GM10266 (cell line): ENCODE results near the gene PI4K2A.
A peak's percentile ranks its signal among the peaks of the same experiment; 100 is the strongest.

Experiments
- DNase-seq: peaks from one replicate; pipeline ENCODE4 v3.0.0; 2012; ENCODE audit errors: extremely low spot score
- CTCF ChIP-seq: IDR thresholded peaks from 2 replicates; pipeline ENCODE4 v1.5.1; 2012; ENCODE audit warnings: mild to moderate bottlenecking, low read depth; ENCODE audit not compliant: control insufficient read depth, insufficient read depth; ENCODE audit errors: missing control alignments

The PI4K2A gene

GRCh38 chr10:97640174-97640867 lies at the start of gene PI4K2A:
Gene PI4K2A, plus strand, starts transcription at chr10:97640671. Its CDS starts 72 bp downstream, at chr10:97640743.
- TF ChIP-seq CTCF = no peak
- peak; percentile 98 for DNase-seq

GRCh38 chr10:97590748-97591495 lies 49.5 kb upstream of the PI4K2A start:
- DNase-seq = no peak
- TF ChIP-seq CTCF = no peak

- no peak for DNase-seq
- TF ChIP-seq CTCF = no peak
Observed at GRCh38 chr10:97593421-97593820, 47.0 kb upstream of the PI4K2A start.

DNA sequence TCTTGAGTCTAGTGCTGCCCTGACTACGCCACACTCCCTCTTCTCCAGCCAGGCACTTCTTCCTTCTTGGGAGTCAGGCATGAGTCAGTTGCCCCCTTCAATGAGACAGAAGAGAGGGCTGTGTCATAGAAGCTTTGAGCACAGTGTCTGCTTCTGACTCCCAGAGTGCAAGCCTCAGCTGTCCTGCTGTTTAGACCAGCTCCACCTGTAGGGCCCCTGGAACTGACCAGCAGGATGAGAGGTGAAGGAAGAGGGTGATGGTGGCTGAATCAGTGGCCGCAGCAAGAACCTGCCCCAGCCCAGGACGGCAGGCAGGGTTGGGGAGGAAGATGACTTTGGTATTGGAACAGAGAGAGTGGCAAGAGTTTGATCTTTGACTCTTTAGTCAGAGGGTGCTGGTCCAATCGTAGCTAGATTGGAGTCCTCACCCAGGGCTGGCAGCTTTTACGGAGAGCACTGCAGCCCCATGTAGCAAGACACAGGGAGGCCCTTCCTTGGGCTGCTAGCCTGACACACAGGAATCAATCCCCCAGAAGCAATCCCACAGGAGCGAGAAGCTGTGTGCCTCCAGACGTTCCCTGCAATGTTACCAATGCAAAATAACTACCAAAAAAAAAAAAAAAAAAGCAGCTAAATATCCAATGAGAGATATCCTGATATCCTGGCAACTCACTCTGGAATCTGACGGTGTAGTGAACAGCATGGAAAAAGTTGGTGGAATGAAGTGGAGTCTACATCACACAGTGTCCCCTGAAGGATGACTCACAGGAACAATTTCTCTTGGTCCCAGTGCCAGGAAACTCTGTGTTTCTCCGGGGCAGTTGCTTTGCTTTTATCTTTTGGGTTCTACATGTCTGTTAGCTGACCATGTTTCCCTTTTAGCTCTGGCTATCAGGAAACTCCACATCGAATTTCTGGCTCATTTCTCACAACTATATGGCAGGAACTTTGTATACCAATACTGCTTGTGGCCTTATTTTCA lies 44.1 kb upstream of the PI4K2A start:
- no peak for DNase-seq
- no peak for TF ChIP-seq CTCF

GRCh38 chr10:97597778-97598177 lies 42.7 kb upstream of the PI4K2A start:
- no peak for DNase-seq
- no peak for TF ChIP-seq CTCF

DNA sequence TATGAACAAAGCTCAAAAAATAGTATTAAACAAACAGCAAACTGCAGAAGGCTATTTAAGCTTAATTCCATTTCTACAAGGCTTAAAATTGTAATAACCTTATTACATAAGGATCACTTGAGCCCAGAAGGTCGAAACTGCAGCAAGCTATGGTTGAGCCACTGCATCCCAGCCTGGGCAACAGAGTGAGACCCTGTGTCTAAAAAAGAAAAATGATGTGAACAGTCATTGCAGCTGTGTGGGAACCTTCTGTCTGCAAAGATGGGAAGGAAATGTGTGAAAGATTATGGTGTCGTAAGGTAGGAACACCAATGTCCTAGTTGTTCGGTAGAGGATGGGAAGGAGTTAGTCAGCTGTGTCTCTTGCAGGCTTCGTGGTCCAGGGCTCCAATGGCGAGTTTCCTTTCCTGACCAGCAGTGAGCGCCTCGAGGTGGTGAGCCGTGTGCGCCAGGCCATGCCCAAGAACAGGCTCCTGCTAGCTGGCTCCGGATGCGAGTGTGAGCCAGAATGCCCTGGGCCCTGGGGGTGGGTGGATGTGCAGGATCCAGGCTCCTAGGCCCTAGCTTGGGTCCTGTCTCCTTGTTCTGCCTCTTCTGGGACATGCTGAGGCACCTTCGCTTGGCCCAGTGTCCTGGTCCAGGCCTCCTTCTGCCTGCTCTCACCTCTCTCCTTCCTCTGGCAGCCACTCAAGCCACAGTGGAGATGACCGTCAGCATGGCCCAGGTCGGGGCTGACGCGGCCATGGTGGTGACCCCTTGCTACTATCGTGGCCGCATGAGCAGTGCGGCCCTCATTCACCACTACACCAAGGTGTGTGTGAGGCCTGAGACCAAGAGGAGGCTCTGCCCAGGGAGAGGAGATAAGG lies 41.8 kb upstream of the PI4K2A start:
- TF ChIP-seq CTCF = no peak
- no peak for DNase-seq
